Sigmoid colon (tissue), 7 donors: ENCODE data around the gene TOR1B. TPM values are rescaled to one million over a fixed set of nuclear protein-coding genes. Genes with fewer than 3 reads are reported as not detected.

Experiments
- DNase-seq: peaks from one replicate; pipeline ENCODE4 v3.0.0-alpha.2; 2019
- H3K27ac ChIP-seq, 4 donors: fragments of 200-600 bp; sonication (generic); one replicate each; pipeline ENCODE4 v1.5.1; 2016 to 2019; ENCODE audit warnings: mild to moderate bottlenecking in 1 of 4
- H3K27me3 ChIP-seq, 3 donors: fragments of 200-600 bp; sonication (generic); one replicate each; pipeline ENCODE4 v1.5.1; 2019; ENCODE audit warnings: mild to moderate bottlenecking in 1 of 3
- H3K36me3 ChIP-seq, 4 donors: fragments of 200-600 bp; sonication (generic); one replicate each; pipeline ENCODE4 v1.5.1; 2016 to 2019
- H3K4me1 ChIP-seq, 4 donors: fragments of 200-600 bp; sonication (generic); one replicate each; pipeline ENCODE4 v1.5.1; 2017 to 2019
- H3K4me3 ChIP-seq, 4 donors: fragments of 200-600 bp; sonication (generic); one replicate each; pipeline ENCODE4 v1.5.1; 2017 to 2019; ENCODE audit warnings: mild to moderate bottlenecking in 2 of 4, moderate library complexity in 1 of 4
- H3K9me3 ChIP-seq, 4 donors: fragments of 200-600 bp in 3 of 4; sonication (generic) in 3 of 4; one replicate each; pipeline versions ENCODE4 v1.5.1 to v1.6.1; 2013 to 2019
- EP300 ChIP-seq, 4 donors: sonication (generic); formaldehyde crosslinking; IDR thresholded peaks; one replicate each; pipeline ENCODE4 v1.6.1; 2017; ENCODE audit warnings: antibody characterized with exemption in 4 of 4
- POLR2A ChIP-seq, 2 donors: fragments of 450-650 bp; IDR thresholded peaks; one replicate each; pipeline ENCODE4 v1.6.1; 2016; ENCODE audit warnings: antibody characterized with exemption in 2 of 2, mild to moderate bottlenecking in 2 of 2, moderate library complexity in 2 of 2
- POLR2AphosphoS5 ChIP-seq, 4 donors: sonication (generic); formaldehyde crosslinking; IDR thresholded peaks; one replicate each; pipeline ENCODE4 v1.6.1; 2017; ENCODE audit warnings: antibody characterized with exemption in 4 of 4
- WGBS, 2 donors: extraction: QIAGEN DNeasy Blood & Tissue Kit; methylation state at CpG; one replicate each; pipeline ENCODE4 v1.1.7; 2013; 5-methylcytosine and 5-hydroxymethylcytosine counted together
- intact Hi-C: fragments of 100-400 bp; cut with DNase I; formaldehyde crosslinking; loops from one replicate; pipeline ENCODE4 v1.15.1; 2023
- polyA plus RNA-seq, 3 donors: library from polyadenylated mRNA; stranded (reverse); fragments of 200-250 nt; gene quantifications; one replicate each; pipeline ENCODE4 v1.2.3, GENCODE V29; 2013
- total RNA-seq, 4 donors: library from RNA; depleted of rRNA; stranded (reverse); fragments of >200 nt; gene quantifications; one replicate each; pipeline ENCODE4 v1.1.0, GENCODE V29; 2016
- TF ChIP-seq, protein P1 (sequence below), 4 experiments: fragments of 450-650 bp in 3 of 4; fragments of 200-600 bp in 1 of 4; IDR thresholded peaks; one replicate each; pipeline ENCODE4 v1.5.1; 2016 to 2019; ENCODE audit warnings: antibody characterized with exemption in 4 of 4, mild to moderate bottlenecking in 3 of 4, moderate library complexity in 2 of 4
- donor health status: healthy with polysubstance abuse.
- donor health status: Bipolar disorder and iron deficiency.
- donor health status: healthy.

TOR1B gene
- total and polyA plus RNA-seq, 7 donors = 7.8 to 31.3 (median 20.7) TPM

- H3K27me3 ChIP-seq = no peaks in the 10 kb centered on the region
- no peak overlapping the region for H3K27ac ChIP-seq
- intact Hi-C loops = no loop called here
- TF ChIP-seq EP300 (IDR thresholded peaks at IDR 0.05) (no peak), POLR2AphosphoS5 (IDR thresholded peaks at IDR 0.05) (no peak)
- DNase-seq = no peak
- H3K4me1 ChIP-seq = peaks cover 0 to 4% (median 3%) of the 10 kb centered on the region in 4 donors
- H3K4me3 ChIP-seq = no peak overlapping the region
- peaks cover 16 to 65% (median 28%) of the 10 kb centered on the region in 4 donors for H3K36me3 ChIP-seq
- no peaks in the 10 kb centered on the region for H3K9me3 ChIP-seq
- 79 to 94% methylated on average over 9 of the region's 9 CpGs for WGBS, 2 donors
These were observed 25.1 kb downstream of the TOR1B start for GRCh38 chr9:129828051-129828450.

DNA sequence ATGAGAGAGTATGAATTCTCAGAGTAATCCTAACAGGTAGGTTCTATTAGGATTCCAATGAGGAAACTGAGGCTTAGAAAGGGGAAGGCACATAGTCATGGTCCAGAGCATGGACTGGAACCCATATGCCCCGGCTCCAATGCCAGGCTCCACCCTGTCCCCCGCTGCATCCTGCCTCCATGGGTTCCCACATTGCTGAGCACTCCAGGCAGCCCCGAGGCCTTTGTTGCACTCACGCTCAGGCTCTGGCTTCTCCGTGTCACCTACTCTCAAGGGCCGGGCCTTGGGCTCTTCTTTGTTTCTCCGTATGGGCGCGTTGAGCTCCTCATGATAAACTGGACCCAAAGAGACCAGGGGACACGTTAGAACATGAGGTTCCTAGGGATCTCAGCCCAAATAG lies 26.0 kb downstream of the TOR1B start:
- no peak for DNase-seq
- H3K27me3 ChIP-seq = no peaks in the 10 kb centered on the region
- H3K36me3 ChIP-seq = peaks cover 16 to 69% (median 28%) of the 10 kb centered on the region in 4 donors
- no peak overlapping the region for H3K4me3 ChIP-seq
- no peaks in the 10 kb centered on the region for H3K9me3 ChIP-seq
- intact Hi-C loops = no loop called here
- no peak for TF ChIP-seq POLR2AphosphoS5 (IDR thresholded peaks at IDR 0.05)
- TF ChIP-seq, protein P1, sequence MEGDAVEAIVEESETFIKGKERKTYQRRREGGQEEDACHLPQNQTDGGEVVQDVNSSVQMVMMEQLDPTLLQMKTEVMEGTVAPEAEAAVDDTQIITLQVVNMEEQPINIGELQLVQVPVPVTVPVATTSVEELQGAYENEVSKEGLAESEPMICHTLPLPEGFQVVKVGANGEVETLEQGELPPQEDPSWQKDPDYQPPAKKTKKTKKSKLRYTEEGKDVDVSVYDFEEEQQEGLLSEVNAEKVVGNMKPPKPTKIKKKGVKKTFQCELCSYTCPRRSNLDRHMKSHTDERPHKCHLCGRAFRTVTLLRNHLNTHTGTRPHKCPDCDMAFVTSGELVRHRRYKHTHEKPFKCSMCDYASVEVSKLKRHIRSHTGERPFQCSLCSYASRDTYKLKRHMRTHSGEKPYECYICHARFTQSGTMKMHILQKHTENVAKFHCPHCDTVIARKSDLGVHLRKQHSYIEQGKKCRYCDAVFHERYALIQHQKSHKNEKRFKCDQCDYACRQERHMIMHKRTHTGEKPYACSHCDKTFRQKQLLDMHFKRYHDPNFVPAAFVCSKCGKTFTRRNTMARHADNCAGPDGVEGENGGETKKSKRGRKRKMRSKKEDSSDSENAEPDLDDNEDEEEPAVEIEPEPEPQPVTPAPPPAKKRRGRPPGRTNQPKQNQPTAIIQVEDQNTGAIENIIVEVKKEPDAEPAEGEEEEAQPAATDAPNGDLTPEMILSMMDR (IDR thresholded peaks at IDR 0.05) = no peak
- WGBS, 2 donors = 95% methylated on average over 10 of the region's 10 CpGs
- H3K27ac ChIP-seq = no peak overlapping the region
- H3K4me1 ChIP-seq = peaks cover 0 to 6% (median 6%) of the 10 kb centered on the region in 4 donors

DNA sequence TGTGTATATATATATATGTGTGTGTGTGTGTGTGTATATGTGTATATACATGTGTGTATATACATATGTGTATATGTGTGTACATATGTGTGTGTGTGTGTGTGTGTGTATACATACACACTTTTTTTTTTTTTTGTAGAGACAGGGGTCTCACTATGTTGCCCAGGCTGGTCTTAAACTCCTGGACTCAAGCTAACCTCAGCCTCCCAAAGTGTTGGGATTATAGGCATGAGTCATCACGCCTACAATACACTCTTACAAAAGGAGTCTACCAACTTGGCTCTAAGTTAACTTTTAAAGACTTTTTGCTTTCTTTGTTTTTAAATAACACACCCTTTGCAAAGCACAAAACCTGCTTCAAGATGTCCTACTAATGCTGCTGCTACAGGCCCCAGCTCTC lies 30.0 kb downstream of the TOR1B start:
- Histone ChIP-seq H3K9me3 (no peaks in the 10 kb centered on the region), H3K27ac (no peak overlapping the region), H3K4me1 (peaks cover 0 to 28% (median 27%) of the 10 kb centered on the region in 4 donors), H3K36me3 (peaks cover 16 to 55% (median 27%) of the 10 kb centered on the region in 4 donors), H3K27me3 (no peaks in the 10 kb centered on the region), H3K4me3 (no peak overlapping the region)
- intact Hi-C loops = no loop called here
- DNase-seq = no peak
- TF ChIP-seq EP300 (IDR thresholded peaks at IDR 0.05) (no peak), POLR2A (IDR thresholded peaks at IDR 0.05) (no peak), POLR2AphosphoS5 (IDR thresholded peaks at IDR 0.05) (no peak)
- TF ChIP-seq, protein P1 (IDR thresholded peaks at IDR 0.05) = no peak
- 90 to 95% methylated on average over 1 of the region's 1 CpG for WGBS, 2 donors

DNA sequence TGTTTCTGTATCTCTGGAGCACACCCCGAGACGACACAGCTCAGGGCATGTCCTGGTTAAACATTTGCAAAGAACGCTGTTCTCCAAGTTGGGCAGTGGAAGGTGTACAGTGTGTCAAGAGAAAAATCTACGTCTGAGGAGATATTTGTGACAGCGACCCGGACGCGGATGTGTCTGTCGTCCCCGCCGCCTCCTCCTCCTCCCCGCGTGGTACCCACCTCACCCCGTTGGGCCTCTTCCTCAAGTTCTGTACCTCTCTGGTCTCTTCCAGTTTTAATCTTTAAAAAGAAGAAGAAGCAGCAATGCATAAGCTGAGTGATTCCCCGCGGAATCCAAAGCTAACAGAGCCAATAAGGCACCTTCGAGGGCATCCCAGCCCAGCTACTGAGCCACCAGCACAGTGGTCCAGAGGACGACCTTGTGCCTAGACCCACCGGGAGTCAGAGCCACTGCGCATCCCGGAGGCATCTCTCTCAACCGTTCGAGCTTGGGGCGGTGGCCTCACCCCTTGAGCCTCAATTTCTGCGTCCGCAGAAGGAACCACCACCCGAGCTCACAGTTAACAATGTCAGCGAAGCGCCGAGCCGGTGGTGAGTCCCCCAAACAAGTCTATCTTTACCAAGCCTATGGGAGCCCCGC lies 31.6 kb downstream of the TOR1B start:
- Histone ChIP-seq H3K27me3 (no peaks in the 10 kb centered on the region), H3K27ac (peak overlapping the region; percentile 92 to 98 (median 96)), H3K4me3 (peak overlapping the region; percentile 84 to 99 (median 95)), H3K4me1 (peaks cover 0 to 41% (median 36%) of the 10 kb centered on the region in 4 donors), H3K36me3 (peaks cover 8 to 39% (median 13%) of the 10 kb centered on the region in 4 donors), H3K9me3 (no peaks in the 10 kb centered on the region)
- TF ChIP-seq POLR2A (IDR thresholded peaks at IDR 0.05) (no peak), POLR2AphosphoS5 (IDR thresholded peaks at IDR 0.05) (no peak), EP300 (IDR thresholded peaks at IDR 0.05) (no peak)
- TF ChIP-seq, protein P1 (IDR thresholded peaks at IDR 0.05) = no peak
- no peak for DNase-seq
- intact Hi-C loops = no loop called here
- WGBS, 2 donors = 1 to 2% methylated on average over 32 of the region's 32 CpGs

GRCh38 chr9:129835128-129835859 lies 32.3 kb downstream of the TOR1B start, which contains the start of the genes C9orf78 and USP20:
TSS of gene C9orf78 (minus strand) at chr9:129835275. CDS start at chr9:129835221, 54 bp downstream.
TSS of gene USP20 (plus strand) at chr9:129835458. CDS start at chr9:129852556, 17,098 bp downstream.
- Histone ChIP-seq H3K4me1 (peaks cover 0 to 46% (median 40%) of the 10 kb centered on the region in 4 donors), H3K4me3 (peak within 1 kb of the TSS; percentile 84 to 99 (median 95)), H3K27me3 (no peaks in the 10 kb centered on the region), H3K27ac (peak within 1 kb of the TSS; percentile 92 to 98 (median 96)), H3K9me3 (no peaks in the 10 kb centered on the region), H3K36me3 (peaks cover 5 to 32% (median 12%) of the 10 kb centered on the region in 4 donors)
- WGBS, 2 donors = 0 to 1% methylated on average over 81 of the region's 81 CpGs
- TF ChIP-seq, protein P1 (IDR thresholded peaks at IDR 0.05) = no peak
- peak; percentile 97 to 99 (median 98) for TF ChIP-seq POLR2AphosphoS5 (IDR thresholded peaks at IDR 0.05)
- peak; percentile 91 to 96 for TF ChIP-seq POLR2A (IDR thresholded peaks at IDR 0.05)
- TF ChIP-seq EP300 (IDR thresholded peaks at IDR 0.05) = no peak
- DNase-seq = peak; percentile 98
- intact Hi-C loops = no loop called here
